PC-9 (cell line): Measurements from ENCODE around the gene AOPEP. TPM values are rescaled to one million over a fixed set of nuclear protein-coding genes. Genes with fewer than 3 reads are reported as not detected.

Source experiments
- BruUV-seq: library from RNA; stranded (reverse); fragments of 400-500 nt; replicated peaks from 2 replicates; lab custom pipeline; 2021; lab: Mats Ljungman, UMichigan
- CTCF ChIA-PET: fragments of 300-600 bp; sonication (Branson Sonifier 250); formaldehyde crosslinking; loops from one replicate; lab custom pipeline; 2022; ENCODE audit warnings: antibody characterized with exemption; lab: Charles Lee
- POLR2A ChIA-PET: fragments of 300-600 bp; sonication (Branson Sonifier 250); formaldehyde crosslinking; loops from one replicate; lab custom pipeline; 2022; ENCODE audit warnings: antibody characterized with exemption; ENCODE audit not compliant: unreplicated experiment; lab: Charles Lee
- DNase-seq, 2 experiments: peaks; one replicate each; pipeline versions ENCODE4 v3.0.0 to v3.0.0-alpha.2; 2015 to 2022; ENCODE audit warnings: mixed read lengths in 1 of 2
- H2AFZ ChIP-seq: fragments of 200-600 bp; sonication (generic); 2 replicates; pipeline ENCODE4 v1.8.1; 2017; ENCODE audit warnings: antibody characterized with exemption
- H3F3A ChIP-seq: fragments of 200-600 bp; sonication (generic); 2 replicates; pipeline ENCODE4 v1.8.1; 2017; ENCODE audit warnings: antibody characterized with exemption, mild to moderate bottlenecking, low read depth; ENCODE audit not compliant: insufficient read depth
- H3K27ac ChIP-seq: fragments of 200-600 bp; sonication (generic); 2 replicates; pipeline ENCODE4 v1.6.1; 2016; ENCODE audit warnings: mixed run types
- H3K27me3 ChIP-seq: fragments of 200-600 bp; sonication (generic); 2 replicates; pipeline ENCODE4 v1.6.1; 2016; ENCODE audit warnings: low read depth, mixed run types; ENCODE audit not compliant: insufficient read depth
- H3K36me3 ChIP-seq: fragments of 200-600 bp; sonication (generic); 2 replicates; pipeline ENCODE4 v1.6.1; 2016; ENCODE audit warnings: low read depth, mixed run types
- H3K4me1 ChIP-seq: fragments of 200-600 bp; sonication (generic); replicated peaks from 2 replicates; pipeline ENCODE4 v1.6.1; 2016; ENCODE audit warnings: mixed run types; ENCODE audit not compliant: insufficient read depth
- H3K4me2 ChIP-seq: fragments of 200-600 bp; sonication (generic); 2 replicates; pipeline ENCODE4 v1.6.1; 2017; ENCODE audit warnings: mixed run types
- H3K4me3 ChIP-seq: fragments of 200-600 bp; sonication (generic); 2 replicates; pipeline ENCODE4 v1.6.1; 2016; ENCODE audit warnings: mixed run types
- H3K79me2 ChIP-seq: fragments of 200-600 bp; sonication (generic); 2 replicates; pipeline ENCODE4 v1.6.1; 2017; ENCODE audit warnings: low read depth, mixed run types
- H3K9me2 ChIP-seq: fragments of 200-600 bp; sonication (generic); 2 replicates; pipeline ENCODE4 v1.8.1; 2017; ENCODE audit warnings: mild to moderate bottlenecking; ENCODE audit not compliant: insufficient read depth
- H3K9me3 ChIP-seq: fragments of 200-600 bp; sonication (generic); 2 replicates; pipeline ENCODE4 v1.8.1; 2016; ENCODE audit warnings: low read depth; ENCODE audit not compliant: insufficient read depth
- H4K20me1 ChIP-seq: fragments of 200-600 bp; sonication (generic); 2 replicates; pipeline ENCODE4 v1.8.1; 2017; ENCODE audit not compliant: insufficient read depth
- EZH2 ChIP-seq: fragments of 200-600 bp; sonication (generic); IDR thresholded peaks from 2 replicates; pipeline ENCODE4 v1.8.0; 2017; ENCODE audit warnings: antibody characterized with exemption, low read depth
- intact Hi-C: fragments of 100-400 bp; cut with micrococcal nuclease; formaldehyde crosslinking; loops from one replicate; pipeline ENCODE4 v1.10.0; 2022; ENCODE audit not compliant: unreplicated experiment
- total RNA-seq: library from RNA; stranded (reverse); gene quantifications from 2 replicates; pipeline ENCODE4 v1.2.3, GENCODE V29; 2021
- TF ChIP-seq, protein P1 (sequence below): fragments of 200-600 bp; sonication (generic); conservative IDR thresholded peaks from 2 replicates; pipeline ENCODE4 v1.6.1; 2017; ENCODE audit warnings: mixed run types, antibody characterized with exemption, mild to moderate bottlenecking, moderate library complexity

The AOPEP gene
- total RNA-seq, 1 experiment from 2014 or later: 90.0 TPM

DNA sequence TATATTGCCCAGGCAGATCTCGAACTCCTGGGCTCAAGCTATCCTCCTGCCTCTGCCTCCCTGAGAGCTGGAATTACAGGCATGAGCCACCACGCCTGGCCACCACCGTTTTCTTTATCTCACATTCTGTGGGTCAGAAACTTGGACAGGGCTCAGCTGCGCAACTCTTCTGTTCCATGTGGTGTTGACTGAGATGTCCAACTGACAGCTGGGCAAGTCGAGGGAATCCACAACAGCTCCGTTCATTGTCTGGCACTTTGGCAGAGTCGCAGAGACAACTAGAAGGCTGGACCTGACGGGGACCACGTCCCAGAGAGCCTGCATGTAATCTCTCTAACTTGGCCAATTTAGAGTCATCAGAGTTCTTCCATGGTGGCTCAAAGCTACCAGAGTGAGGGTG, 36.2 kb upstream of the AOPEP start:
- intact Hi-C loops: no loop called here
- no TSS peak for BruUV-seq
- CTCF ChIA-PET: no interaction called here

DNA sequence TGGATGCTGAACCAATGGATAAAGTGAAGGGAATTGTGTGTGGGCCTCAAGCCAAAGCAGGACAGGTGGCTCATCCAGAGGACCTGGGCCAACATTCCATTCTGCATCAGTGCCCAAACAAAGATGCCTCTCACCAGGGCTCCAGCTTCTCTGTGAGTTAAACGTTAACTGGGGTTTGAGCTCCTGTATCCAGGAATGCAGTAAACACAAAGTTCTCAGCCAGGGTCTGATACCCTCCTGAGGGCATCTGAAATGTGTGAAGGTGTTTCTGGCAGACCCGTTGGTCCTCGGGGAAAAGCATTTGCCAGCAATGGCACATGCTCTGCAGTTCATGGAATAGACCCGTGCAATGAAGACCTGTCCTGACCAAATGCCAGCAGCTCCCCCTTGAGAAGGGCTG, 33.9 kb upstream of the AOPEP start:
- Histone ChIP-seq H3F3A (no peaks in the 10 kb centered on the region), H4K20me1 (no peaks in the 10 kb centered on the region), H3K4me2 (no peak overlapping the region), H3K36me3 (no peaks in the 10 kb centered on the region), H3K9me3 (no peaks in the 10 kb centered on the region), H3K4me1 (peaks cover 5% of the 10 kb centered on the region), H3K27ac (no peak overlapping the region), H3K79me2 (no peaks in the 10 kb centered on the region), H3K4me3 (no peak overlapping the region), H3K27me3 (no peaks in the 10 kb centered on the region), H3K9me2 (no peaks in the 10 kb centered on the region), H2AFZ (no peak overlapping the region)
- intact Hi-C loops: no loop called here
- ChIA-PET CTCF (interaction anchor here (0.6 kb wide), 1 partner anchor 741 kb away, joined by 3 read pairs; no protein-coding TSS in a partner anchor), POLR2A (interaction anchor here (0.6 kb wide), 2 partner anchors 19 to 44 kb away, joined by 5 to 7 read pairs; no protein-coding TSS in a partner anchor)
- TF ChIP-seq, protein P1, sequence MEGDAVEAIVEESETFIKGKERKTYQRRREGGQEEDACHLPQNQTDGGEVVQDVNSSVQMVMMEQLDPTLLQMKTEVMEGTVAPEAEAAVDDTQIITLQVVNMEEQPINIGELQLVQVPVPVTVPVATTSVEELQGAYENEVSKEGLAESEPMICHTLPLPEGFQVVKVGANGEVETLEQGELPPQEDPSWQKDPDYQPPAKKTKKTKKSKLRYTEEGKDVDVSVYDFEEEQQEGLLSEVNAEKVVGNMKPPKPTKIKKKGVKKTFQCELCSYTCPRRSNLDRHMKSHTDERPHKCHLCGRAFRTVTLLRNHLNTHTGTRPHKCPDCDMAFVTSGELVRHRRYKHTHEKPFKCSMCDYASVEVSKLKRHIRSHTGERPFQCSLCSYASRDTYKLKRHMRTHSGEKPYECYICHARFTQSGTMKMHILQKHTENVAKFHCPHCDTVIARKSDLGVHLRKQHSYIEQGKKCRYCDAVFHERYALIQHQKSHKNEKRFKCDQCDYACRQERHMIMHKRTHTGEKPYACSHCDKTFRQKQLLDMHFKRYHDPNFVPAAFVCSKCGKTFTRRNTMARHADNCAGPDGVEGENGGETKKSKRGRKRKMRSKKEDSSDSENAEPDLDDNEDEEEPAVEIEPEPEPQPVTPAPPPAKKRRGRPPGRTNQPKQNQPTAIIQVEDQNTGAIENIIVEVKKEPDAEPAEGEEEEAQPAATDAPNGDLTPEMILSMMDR: no peak
- no peak for TF ChIP-seq EZH2
- BruUV-seq: no TSS peak
- DNase-seq: peak; percentile 49 to 54

More for the DNA sequence above, 36.2 kb upstream of the AOPEP start:
- no peak overlapping the region for H2AFZ ChIP-seq
- H3K79me2 ChIP-seq: no peaks in the 10 kb centered on the region
- TF ChIP-seq, protein P1: no peak
- no peak for TF ChIP-seq EZH2
- no peak overlapping the region for H3K27ac ChIP-seq
- H4K20me1 ChIP-seq: no peaks in the 10 kb centered on the region
- no peak for DNase-seq
- no peaks in the 10 kb centered on the region for H3K9me3 ChIP-seq
- H3K4me3 ChIP-seq: no peak overlapping the region
- no peaks in the 10 kb centered on the region for H3K36me3 ChIP-seq
- H3K4me1 ChIP-seq: peaks cover 5% of the 10 kb centered on the region
- H3K4me2 ChIP-seq: no peak overlapping the region
- H3K27me3 ChIP-seq: no peaks in the 10 kb centered on the region
- POLR2A ChIA-PET: no interaction called here
- no peaks in the 10 kb centered on the region for H3F3A ChIP-seq
- no peaks in the 10 kb centered on the region for H3K9me2 ChIP-seq

DNA sequence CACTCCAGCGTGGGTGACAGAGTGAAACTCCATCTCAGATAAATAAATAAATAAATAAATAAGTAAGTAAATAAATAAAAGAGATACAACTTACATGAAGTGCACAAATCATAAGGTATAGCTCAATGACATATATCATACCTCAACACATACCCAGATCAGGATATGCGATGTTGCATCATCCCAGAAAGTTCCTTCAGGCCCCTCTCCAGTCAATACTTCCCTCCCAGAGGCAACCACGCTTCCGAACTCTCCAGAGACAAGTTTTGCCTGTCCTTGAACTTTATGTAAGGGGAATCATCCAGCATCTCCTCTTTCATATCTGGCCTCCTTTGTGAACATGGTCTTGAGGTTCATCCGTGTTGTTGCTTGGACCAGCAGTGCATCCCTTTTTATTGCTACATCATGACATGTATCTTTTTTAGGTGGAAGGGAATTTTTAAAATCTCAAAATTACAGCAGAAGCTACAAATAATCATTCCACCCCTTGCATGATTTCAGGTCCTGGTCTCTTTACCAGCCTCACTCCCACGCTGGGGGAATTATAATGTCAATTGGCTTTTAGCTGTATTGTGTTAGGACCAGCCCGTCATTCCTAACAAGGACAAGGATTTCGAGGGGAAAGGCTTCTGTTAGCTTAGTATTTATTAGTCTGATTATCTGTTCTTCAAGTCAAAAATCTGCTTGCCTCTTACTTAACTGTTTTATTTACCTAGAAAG, 32.9 kb upstream of the AOPEP start:
- Histone ChIP-seq H3K4me2 (no peak overlapping the region), H3K27me3 (no peaks in the 10 kb centered on the region), H3K79me2 (no peaks in the 10 kb centered on the region), H2AFZ (no peak overlapping the region), H3K9me2 (no peaks in the 10 kb centered on the region), H3K9me3 (no peaks in the 10 kb centered on the region), H3F3A (no peaks in the 10 kb centered on the region), H3K4me3 (no peak overlapping the region), H3K36me3 (no peaks in the 10 kb centered on the region), H3K4me1 (peaks cover 5% of the 10 kb centered on the region), H3K27ac (no peak overlapping the region), H4K20me1 (no peaks in the 10 kb centered on the region)
- intact Hi-C loops: no loop called here
- ChIA-PET CTCF (interaction anchor here (0.6 kb wide), 1 partner anchor 24 kb away, joined by 3 read pairs; no protein-coding TSS in a partner anchor), POLR2A (interaction anchor here (0.7 kb wide), 1 partner anchor 61 kb away, joined by 3 read pairs; no protein-coding TSS in a partner anchor)
- no peak for TF ChIP-seq EZH2
- TF ChIP-seq, protein P1: no peak
- no TSS peak for BruUV-seq
- no peak for DNase-seq
